ENCODE data around the gene KCNC3. TPM values are rescaled to one million over a fixed set of nuclear protein-coding genes. Genes with fewer than 3 reads are reported as not detected.

The KCNC3 gene
- total and polyA plus RNA-seq, 9 donors = 0.19 to 10.2 (median 0.72) TPM

DNA sequence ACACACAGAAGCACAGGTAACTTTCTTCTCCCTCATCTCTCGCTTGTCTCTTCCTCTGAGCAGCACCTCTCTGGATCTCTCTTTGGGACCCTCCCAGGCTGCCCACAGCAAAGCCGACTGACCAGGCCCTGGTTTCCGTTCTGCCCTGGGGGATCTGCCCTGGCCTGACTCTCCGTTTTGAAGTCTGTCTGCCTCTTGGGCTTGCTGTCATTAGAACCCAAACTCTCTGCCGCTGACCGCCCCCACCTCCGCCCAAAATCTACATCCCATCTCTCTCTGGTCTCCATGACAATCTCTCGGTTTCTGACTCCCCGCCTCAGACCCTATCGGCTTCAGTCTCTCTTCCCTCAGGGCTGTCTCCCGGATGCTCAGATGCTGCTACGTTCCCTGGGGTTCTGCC is 6.9 kb downstream of the KCNC3 start:
- H3K4me3 ChIP-seq = no peak overlapping the region
- no peaks in the 10 kb centered on the region for H3K36me3 ChIP-seq
- no peaks in the 10 kb centered on the region for H3K27me3 ChIP-seq
- intact Hi-C loops (cut with DNase I) = no loop called here
- no peak for DNase-seq
- no peak for TF ChIP-seq POLR2A (IDR thresholded peaks at IDR 0.05)
- TF ChIP-seq, protein P1, sequence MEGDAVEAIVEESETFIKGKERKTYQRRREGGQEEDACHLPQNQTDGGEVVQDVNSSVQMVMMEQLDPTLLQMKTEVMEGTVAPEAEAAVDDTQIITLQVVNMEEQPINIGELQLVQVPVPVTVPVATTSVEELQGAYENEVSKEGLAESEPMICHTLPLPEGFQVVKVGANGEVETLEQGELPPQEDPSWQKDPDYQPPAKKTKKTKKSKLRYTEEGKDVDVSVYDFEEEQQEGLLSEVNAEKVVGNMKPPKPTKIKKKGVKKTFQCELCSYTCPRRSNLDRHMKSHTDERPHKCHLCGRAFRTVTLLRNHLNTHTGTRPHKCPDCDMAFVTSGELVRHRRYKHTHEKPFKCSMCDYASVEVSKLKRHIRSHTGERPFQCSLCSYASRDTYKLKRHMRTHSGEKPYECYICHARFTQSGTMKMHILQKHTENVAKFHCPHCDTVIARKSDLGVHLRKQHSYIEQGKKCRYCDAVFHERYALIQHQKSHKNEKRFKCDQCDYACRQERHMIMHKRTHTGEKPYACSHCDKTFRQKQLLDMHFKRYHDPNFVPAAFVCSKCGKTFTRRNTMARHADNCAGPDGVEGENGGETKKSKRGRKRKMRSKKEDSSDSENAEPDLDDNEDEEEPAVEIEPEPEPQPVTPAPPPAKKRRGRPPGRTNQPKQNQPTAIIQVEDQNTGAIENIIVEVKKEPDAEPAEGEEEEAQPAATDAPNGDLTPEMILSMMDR (IDR thresholded peaks at IDR 0.05) = no peak
- TF ChIP-seq EP300 (IDR thresholded peaks at IDR 0.05) = no peak
- H3K9me3 ChIP-seq = no peaks in the 10 kb centered on the region
- no peak overlapping the region for H3K27ac ChIP-seq
- no peaks in the 10 kb centered on the region for H3K4me1 ChIP-seq (ENCODE audit: insufficient read depth)
- 67 to 68% (median 68%) methylated on average over 12 of the region's 12 CpGs for WGBS, 3 donors

DNA sequence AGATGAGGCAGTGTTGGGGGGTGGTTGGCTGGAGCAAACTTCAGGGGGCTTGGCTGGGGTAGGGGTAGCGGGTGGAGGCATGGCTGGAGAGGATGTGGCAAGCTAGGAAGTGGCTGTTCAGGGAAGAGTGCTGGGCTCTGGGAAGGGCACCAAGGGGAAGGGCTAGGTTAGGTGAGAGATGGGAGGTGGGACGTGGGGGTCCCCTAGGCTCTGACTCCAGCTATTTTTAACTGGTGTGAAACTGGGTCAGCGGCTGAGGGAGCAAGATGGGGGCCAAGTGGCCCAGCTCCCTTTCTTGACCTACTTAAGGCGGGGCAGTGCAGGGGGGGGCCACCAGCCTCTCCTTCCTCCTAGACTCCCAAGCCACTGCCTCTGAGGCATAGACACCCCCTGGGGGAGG is 7.3 kb downstream of the KCNC3 start:
- no peak for DNase-seq
- intact Hi-C loops (cut with DNase I) = no loop called here
- H3K4me3 ChIP-seq = no peak overlapping the region
- 74 to 79% (median 75%) methylated on average over 4 of the region's 4 CpGs for WGBS, 3 donors
- H3K36me3 ChIP-seq = no peaks in the 10 kb centered on the region
- no peak overlapping the region for H3K27ac ChIP-seq
- no peaks in the 10 kb centered on the region for H3K9me3 ChIP-seq
- no peaks in the 10 kb centered on the region for H3K4me1 ChIP-seq (ENCODE audit: insufficient read depth)
- no peaks in the 10 kb centered on the region for H3K27me3 ChIP-seq
- TF ChIP-seq EP300 (IDR thresholded peaks at IDR 0.05) (no peak), POLR2A (IDR thresholded peaks at IDR 0.05) (no peak)
- TF ChIP-seq, protein P1 (IDR thresholded peaks at IDR 0.05) = no peak

DNA sequence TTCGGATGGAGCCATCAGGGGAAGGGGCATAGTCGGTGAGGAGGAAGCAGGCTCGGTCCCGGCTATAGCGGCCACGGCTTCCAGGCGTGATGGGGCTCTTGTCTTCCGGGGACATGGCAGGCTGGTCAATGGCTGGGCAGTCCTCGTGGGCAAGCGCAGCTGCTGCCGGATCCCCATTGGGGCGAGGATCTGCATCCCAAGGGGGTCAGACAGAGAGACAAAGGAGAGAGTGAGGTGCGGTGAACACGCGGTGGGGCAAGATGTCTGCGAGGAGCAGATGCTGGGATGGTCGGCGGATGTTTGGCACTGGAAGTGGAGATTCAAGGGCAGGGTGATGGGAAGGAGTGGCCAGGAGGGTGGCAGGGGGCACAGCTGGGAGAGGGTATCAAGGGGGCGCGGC is 8.6 kb downstream of the KCNC3 start:
- DNase-seq = no peak
- no peaks in the 10 kb centered on the region for H3K36me3 ChIP-seq
- no peak overlapping the region for H3K4me3 ChIP-seq
- intact Hi-C loops (cut with DNase I) = no loop called here
- no peak for TF ChIP-seq POLR2A (IDR thresholded peaks at IDR 0.05)
- no peak for TF ChIP-seq EP300 (IDR thresholded peaks at IDR 0.05)
- TF ChIP-seq, protein P1 (IDR thresholded peaks at IDR 0.05) = no peak
- H3K9me3 ChIP-seq = no peaks in the 10 kb centered on the region
- H3K27ac ChIP-seq = no peak overlapping the region
- no peaks in the 10 kb centered on the region for H3K27me3 ChIP-seq
- no peaks in the 10 kb centered on the region for H3K4me1 ChIP-seq (ENCODE audit: insufficient read depth)
- WGBS, 3 donors = 79 to 84% (median 83%) methylated on average over 20 of the region's 20 CpGs

DNA sequence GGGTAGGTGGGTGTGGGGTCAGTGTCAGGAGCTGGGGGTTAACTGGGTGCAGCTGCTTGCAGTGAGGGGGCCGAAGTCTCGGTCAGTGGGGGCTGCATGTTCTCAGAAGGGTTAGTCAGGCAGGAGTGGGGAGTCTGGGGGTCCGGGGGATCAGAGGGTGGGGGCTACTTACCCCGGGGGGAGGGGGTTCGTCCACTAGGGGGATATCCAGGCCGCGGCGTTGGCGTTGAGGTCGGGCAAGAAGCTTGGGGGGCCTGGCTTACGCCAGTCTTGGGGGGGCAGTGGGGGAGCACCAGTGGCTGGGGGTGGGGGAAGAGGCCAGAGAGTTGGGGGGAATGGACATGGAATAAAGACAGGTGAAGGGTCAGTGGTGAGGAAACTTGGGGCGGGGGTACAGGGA is 9.1 kb downstream of the KCNC3 start:
- intact Hi-C loops (cut with DNase I) = no loop called here
- H3K9me3 ChIP-seq = no peaks in the 10 kb centered on the region
- TF ChIP-seq, protein P1 (IDR thresholded peaks at IDR 0.05) = no peak
- TF ChIP-seq EP300 (IDR thresholded peaks at IDR 0.05) = no peak
- no peak for TF ChIP-seq POLR2A (IDR thresholded peaks at IDR 0.05)
- no peaks in the 10 kb centered on the region for H3K36me3 ChIP-seq
- H3K27me3 ChIP-seq = no peaks in the 10 kb centered on the region
- DNase-seq = no peak
- H3K27ac ChIP-seq = no peak overlapping the region
- WGBS, 3 donors = 75 to 88% (median 83%) methylated on average over 11 to 12 of the region's 12 CpGs
- H3K4me1 ChIP-seq (ENCODE audit: insufficient read depth) = no peaks in the 10 kb centered on the region
- H3K4me3 ChIP-seq = no peak overlapping the region

DNA sequence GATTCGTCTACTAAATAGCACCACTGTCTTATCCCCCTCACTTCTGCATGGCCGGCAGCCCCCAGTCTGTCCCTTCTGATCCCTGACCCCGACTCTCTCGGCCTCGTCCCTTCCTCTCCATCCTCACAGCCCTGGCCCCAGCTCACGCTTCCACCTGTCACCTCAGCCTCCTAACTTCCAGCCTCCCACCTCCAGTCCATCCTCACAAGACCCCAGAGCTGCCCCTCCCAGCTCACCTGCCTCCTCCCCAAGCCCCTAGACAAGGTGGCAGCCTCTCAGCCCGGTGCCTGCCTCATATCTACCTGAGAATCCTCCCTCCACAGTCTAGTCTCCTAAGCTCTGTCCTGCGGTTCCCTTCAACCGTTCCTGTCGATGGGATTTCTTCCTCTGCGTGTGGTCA is 10.0 kb downstream of the KCNC3 start:
- Histone ChIP-seq H3K4me3 (no peak overlapping the region), H3K27ac (no peak overlapping the region), H3K4me1 (ENCODE audit: insufficient read depth) (no peaks in the 10 kb centered on the region), H3K9me3 (no peaks in the 10 kb centered on the region), H3K36me3 (no peaks in the 10 kb centered on the region), H3K27me3 (no peaks in the 10 kb centered on the region)
- WGBS, 3 donors = 70 to 81% (median 75%) methylated on average over 11 of the region's 11 CpGs
- no peak for DNase-seq
- TF ChIP-seq, protein P1 (IDR thresholded peaks at IDR 0.05) = no peak
- TF ChIP-seq EP300 (IDR thresholded peaks at IDR 0.05) = no peak
- no peak for TF ChIP-seq POLR2A (IDR thresholded peaks at IDR 0.05)
- intact Hi-C loops (cut with DNase I) = no loop called here
